HL-60 (cell line): ENCODE data around the gene SOCS4.

Experiments
- DNase-seq, 2 experiments: peaks; one replicate each; pipeline ENCODE4 v3.0.0-alpha.2; 2010 to 2020; ENCODE audit warnings: low read depth in 1 of 2, low spot score in 1 of 2
- H3K27ac ChIP-seq: fragments of 250-450 bp; sonication (Bioruptor Pico); replicated peaks from 2 replicates; pipeline ENCODE4 v1.5.1; 2020; ENCODE audit warnings: mild to moderate bottlenecking, moderate library complexity
- H3K27me3 ChIP-seq: fragments of 250-450 bp; sonication (Bioruptor Pico); 2 replicates; pipeline ENCODE4 v1.5.1; 2021; ENCODE audit warnings: mild to moderate bottlenecking, moderate library complexity; ENCODE audit not compliant: insufficient read depth, poor library complexity, severe bottlenecking
- H3K4me3 ChIP-seq: replicated peaks from 2 replicates; pipeline ENCODE4 v1.5.1; 2011; ENCODE audit warnings: mild to moderate bottlenecking, control low read depth, low read length; ENCODE audit not compliant: insufficient read depth
- CTCF ChIP-seq: IDR thresholded peaks from one replicate; pipeline ENCODE4 v1.5.1; 2011; ENCODE audit warnings: low read length, control low read depth, inconsistent platforms; ENCODE audit not compliant: insufficient read depth
- GABPA ChIP-seq: IDR thresholded peaks from 2 replicates; pipeline ENCODE4 v1.6.1; 2012; ENCODE audit warnings: low read depth
- POLR2AphosphoS5 ChIP-seq: IDR thresholded peaks from 2 replicates; pipeline ENCODE4 v1.6.1; 2012; ENCODE audit warnings: low read depth
- SPI1 ChIP-seq: IDR thresholded peaks from 2 replicates; pipeline ENCODE4 v1.6.1; 2012; ENCODE audit warnings: low read depth, mild to moderate bottlenecking, borderline replicate concordance
- TF ChIP-seq, protein P1 (sequence below): IDR thresholded peaks from 2 replicates; pipeline ENCODE4 v1.6.1; 2012; ENCODE audit warnings: low read depth; ENCODE audit not compliant: insufficient replicate concordance

Gene SOCS4

DNA sequence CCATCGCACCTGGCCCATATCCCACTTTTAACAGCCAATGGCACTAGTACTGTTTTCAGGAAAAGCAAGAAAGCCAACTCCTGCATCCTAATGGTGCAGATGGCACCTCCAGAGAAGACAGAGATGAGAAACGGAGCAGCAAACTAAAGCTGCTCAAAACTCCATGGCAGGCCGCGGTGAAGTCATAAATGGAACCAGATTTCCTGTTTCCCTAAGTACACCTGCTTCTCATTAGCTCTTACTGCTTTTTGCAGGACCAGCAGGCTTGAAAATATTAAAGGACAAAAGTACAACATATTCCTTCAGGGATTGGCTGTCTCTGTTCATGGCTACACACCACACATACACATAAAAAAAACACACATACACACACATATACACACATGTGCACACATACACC, 65.3 kb downstream of the SOCS4 start:
- no peak for DNase-seq
- H3K27ac ChIP-seq: no peak overlapping the region
- TF ChIP-seq SPI1 (no peak), POLR2AphosphoS5 (no peak), GABPA (no peak), CTCF (no peak)
- TF ChIP-seq, protein P1, sequence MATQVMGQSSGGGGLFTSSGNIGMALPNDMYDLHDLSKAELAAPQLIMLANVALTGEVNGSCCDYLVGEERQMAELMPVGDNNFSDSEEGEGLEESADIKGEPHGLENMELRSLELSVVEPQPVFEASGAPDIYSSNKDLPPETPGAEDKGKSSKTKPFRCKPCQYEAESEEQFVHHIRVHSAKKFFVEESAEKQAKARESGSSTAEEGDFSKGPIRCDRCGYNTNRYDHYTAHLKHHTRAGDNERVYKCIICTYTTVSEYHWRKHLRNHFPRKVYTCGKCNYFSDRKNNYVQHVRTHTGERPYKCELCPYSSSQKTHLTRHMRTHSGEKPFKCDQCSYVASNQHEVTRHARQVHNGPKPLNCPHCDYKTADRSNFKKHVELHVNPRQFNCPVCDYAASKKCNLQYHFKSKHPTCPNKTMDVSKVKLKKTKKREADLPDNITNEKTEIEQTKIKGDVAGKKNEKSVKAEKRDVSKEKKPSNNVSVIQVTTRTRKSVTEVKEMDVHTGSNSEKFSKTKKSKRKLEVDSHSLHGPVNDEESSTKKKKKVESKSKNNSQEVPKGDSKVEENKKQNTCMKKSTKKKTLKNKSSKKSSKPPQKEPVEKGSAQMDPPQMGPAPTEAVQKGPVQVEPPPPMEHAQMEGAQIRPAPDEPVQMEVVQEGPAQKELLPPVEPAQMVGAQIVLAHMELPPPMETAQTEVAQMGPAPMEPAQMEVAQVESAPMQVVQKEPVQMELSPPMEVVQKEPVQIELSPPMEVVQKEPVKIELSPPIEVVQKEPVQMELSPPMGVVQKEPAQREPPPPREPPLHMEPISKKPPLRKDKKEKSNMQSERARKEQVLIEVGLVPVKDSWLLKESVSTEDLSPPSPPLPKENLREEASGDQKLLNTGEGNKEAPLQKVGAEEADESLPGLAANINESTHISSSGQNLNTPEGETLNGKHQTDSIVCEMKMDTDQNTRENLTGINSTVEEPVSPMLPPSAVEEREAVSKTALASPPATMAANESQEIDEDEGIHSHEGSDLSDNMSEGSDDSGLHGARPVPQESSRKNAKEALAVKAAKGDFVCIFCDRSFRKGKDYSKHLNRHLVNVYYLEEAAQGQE: no peak
- H3K27me3 ChIP-seq: no peaks in the 10 kb centered on the region
- no peak overlapping the region for H3K4me3 ChIP-seq

GRCh38 chr14:55094292-55095157, 67.5 kb downstream of the SOCS4 start:
- Histone ChIP-seq H3K27ac (no peak overlapping the region), H3K4me3 (no peak overlapping the region), H3K27me3 (no peaks in the 10 kb centered on the region)
- DNase-seq: no peak
- TF ChIP-seq POLR2AphosphoS5 (no peak), SPI1 (no peak), CTCF (no peak), GABPA (no peak)
- TF ChIP-seq, protein P1: no peak

- no peak for DNase-seq
- no peaks in the 10 kb centered on the region for H3K27me3 ChIP-seq
- H3K27ac ChIP-seq: no peak overlapping the region
- TF ChIP-seq, protein P1: no peak
- TF ChIP-seq SPI1: no peak
- TF ChIP-seq GABPA: no peak
- no peak for TF ChIP-seq POLR2AphosphoS5
- TF ChIP-seq CTCF: no peak
- no peak overlapping the region for H3K4me3 ChIP-seq
These were observed 71.0 kb downstream of the SOCS4 start for GRCh38 chr14:55097881-55098560.
